ENCODE data around the gene ASPSCR1. TPM values are rescaled to one million over a fixed set of nuclear protein-coding genes. Genes with fewer than 3 reads are reported as not detected.

Gene ASPSCR1
- total RNA-seq, 1 donor from 2014 or later: 38.2 TPM

- intact Hi-C loops (cut with micrococcal nuclease): no loop called here
Measured at GRCh38 chr17:82011617-82012187, 34.3 kb downstream of the ASPSCR1 start.

DNA sequence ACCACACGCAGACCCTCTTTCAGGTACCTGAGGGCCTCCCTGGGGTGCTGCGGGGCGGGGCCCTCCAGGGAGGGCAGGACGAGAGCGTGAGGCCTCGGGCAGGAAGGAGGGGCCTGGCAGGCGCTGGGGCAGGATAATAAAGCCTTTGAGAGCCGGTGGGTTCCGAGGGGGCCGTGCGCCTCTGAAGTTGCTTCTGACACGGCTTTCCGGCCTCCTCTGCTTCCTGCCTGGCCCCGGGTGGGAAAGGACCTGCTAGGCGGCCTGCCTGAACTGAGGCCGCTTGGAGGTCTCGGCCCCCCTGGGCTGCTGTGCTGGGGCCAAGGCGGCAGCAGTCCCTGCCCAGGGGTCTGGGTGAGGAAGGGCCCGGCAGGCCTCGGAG, 34.8 kb downstream of the ASPSCR1 start:
- intact Hi-C loops (cut with micrococcal nuclease): no loop called here

DNA sequence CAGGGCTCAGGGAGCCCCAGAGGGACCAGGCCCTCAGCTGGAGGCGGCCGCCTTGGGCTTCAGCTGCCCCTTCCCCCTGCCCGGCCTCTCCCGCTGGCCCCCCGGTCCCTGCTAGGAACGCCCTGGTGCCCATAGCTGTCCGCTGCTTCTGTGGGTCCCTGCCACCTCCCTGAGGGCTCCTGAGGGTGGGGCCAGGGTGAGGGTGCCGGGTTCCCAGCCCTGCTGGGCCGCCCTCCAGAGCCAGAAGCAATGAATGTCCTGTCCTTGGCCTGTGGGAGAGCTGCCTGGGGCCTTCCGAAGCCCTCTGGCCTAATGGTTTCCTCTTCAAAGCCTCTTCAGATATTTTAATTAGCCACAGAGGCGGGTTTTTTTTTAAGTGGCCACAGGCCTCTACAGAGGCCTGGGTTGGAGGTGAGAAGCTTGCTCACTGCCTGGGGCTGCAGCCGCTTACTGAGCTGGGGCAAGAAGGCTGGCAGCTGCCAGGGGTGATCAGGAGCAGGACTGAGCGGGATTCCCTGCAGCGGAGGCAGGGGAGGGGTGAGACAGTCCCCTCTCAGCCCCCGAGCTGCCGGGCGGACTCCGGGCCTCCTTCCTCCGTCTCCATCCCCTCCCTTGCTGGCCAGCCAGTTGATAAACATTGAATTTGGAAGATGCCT, 35.3 kb downstream of the ASPSCR1 start:
- intact Hi-C loops (cut with micrococcal nuclease): no loop called here

GRCh38 chr17:82013341-82013740, 35.9 kb downstream of the ASPSCR1 start:
- intact Hi-C loops (cut with micrococcal nuclease): no loop called here

- intact Hi-C loops (cut with micrococcal nuclease): no loop called here
Measured at GRCh38 chr17:82013772-82014321, 36.4 kb downstream of the ASPSCR1 start.

DNA sequence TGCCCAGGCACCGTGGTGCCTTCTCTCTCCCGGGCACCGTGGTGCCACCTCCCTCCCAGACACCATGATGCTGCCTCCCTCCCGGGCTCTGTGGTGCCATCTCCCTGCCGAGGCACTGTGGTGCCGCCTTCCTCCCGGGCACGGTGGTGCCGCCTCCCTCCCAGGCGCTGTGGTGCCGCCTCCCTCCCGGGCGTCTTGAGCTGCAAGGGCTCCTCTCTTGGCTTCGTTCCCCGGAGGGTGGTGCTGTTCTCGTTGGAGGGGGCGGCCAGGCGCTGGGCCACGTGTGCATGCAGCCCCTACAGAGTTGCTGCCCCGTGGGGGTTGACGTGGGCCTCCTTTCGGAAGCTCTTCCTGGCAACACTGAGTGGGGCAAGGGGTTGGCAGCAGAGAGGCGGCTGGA, 37.0 kb downstream of the ASPSCR1 start:
- intact Hi-C loops (cut with micrococcal nuclease): no loop called here

DNA sequence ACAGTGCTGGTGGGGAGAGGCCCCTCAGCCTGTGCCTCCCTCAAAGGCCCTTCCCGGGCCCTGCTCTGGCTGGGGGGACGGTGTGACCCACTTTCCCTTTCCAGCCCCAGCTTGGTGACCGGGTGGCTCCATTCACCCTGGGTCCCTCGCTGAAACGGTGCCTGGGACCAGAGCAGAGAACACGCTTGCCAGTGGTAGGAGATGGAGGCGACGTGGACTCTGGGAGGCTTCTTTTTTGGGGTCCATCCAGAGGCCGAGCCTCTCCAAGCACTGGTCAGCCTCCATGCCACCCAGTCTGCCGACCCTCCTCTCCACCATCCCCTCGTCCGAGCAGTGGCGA, 37.5 kb downstream of the ASPSCR1 start:
- intact Hi-C loops (cut with micrococcal nuclease): no loop called here

- intact Hi-C loops (cut with micrococcal nuclease): no loop called here
Measured at GRCh38 chr17:82015311-82015971, 38.0 kb downstream of the ASPSCR1 start.

GRCh38 chr17:82016061-82016874, 38.8 kb downstream of the ASPSCR1 start:
- intact Hi-C loops (cut with micrococcal nuclease): no loop called here

- intact Hi-C loops (cut with micrococcal nuclease): no loop called here
Measured at GRCh38 chr17:82016875-82017459, 39.5 kb downstream of the ASPSCR1 start.

GRCh38 chr17:82017612-82018151, 40.3 kb downstream of the ASPSCR1 start:
- intact Hi-C loops (cut with micrococcal nuclease): no loop called here

GRCh38 chr17:82018152-82018988, 40.9 kb downstream of the ASPSCR1 start:
- intact Hi-C loops (cut with micrococcal nuclease): no loop called here

DNA sequence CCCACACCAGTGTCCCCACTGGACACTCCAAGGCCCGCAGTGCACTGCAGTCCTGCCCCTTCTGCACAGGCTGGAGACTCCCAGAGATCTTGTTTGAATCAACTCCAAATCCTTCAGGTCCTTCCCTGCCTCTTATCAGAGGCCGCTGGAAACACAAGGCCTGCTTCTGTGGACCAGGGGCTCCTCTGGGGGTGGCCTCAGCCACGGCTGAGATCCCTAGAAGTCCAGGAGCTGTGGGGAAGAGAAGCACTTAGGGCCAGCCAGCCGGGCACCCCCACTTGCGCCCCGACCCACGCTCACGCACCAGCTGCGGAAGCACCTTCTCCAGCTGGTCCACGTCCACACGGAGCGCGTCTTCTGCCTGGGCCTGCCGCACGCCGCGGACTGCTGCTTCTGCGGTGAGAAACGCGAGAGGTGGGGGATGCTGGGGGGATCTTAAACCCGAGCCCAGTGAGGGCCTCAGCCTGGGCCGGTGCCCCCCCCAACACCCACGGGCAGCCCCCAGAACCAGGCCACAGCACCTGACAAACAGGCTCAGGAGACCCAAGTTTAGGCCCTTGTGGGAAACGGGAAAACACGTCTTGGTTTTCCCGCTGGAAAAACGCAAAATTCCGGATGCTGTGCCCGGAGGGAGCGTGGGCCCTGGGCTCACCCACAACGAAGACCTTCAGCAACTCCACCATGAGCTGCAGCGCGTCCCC, 41.7 kb downstream of the ASPSCR1 start:
- intact Hi-C loops (cut with micrococcal nuclease): no loop called here

GRCh38 chr17:82019690-82020571, 42.5 kb downstream of the ASPSCR1 start:
- intact Hi-C loops (cut with micrococcal nuclease): loop anchor here (5.0 kb wide), 3 partner anchors 47 to 508 kb away; partner anchors contain the start of genes ACTG1, DUS1L and PCYT2

- intact Hi-C loops (cut with micrococcal nuclease): loop anchor here (1.0 to 5.0 kb wide), 4 partner anchors 47 to 508 kb away; partner anchors contain the start of genes ACTG1, DUS1L and PCYT2
Measured at GRCh38 chr17:82020572-82021106, 43.2 kb downstream of the ASPSCR1 start.

DNA sequence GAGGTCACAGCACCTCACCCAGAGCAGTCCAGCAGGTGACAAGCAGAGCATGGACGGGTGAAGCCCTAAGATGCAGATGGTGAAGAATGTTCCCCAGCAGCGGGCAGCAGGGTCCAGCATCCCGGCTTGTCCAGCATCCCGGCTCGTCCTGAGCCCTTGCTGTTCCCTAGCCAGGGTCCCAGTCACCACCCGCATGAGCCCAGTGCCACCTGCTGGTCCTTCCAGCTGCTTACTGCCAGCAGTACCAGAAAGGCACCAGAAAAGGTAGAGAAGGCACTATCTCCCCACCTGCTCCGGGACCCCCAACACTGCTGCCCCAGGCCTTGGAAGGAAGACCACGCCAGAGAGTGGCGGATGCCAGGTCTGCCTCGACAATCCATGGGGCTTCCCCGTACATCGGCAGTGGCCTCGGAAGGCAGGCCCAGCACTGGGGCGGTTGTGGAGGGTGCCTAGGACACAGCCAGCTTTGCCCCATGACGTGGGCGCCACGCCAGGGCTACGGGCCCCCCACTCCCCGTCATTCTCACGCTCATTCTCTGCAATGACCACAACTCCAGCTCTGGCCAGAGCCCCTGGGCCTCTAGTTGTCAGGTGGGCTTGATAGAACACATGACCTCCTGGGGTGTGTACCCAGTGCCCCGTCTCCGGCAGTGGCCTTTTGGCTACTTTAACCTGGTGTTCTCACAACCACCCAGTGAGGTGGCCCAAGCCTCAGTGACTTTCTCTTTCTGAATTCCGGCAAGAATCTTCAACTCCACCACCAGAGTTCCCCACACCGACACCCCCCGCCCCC, 43.9 kb downstream of the ASPSCR1 start:
- intact Hi-C loops (cut with micrococcal nuclease): loop anchor here (1.0 to 5.0 kb wide), 4 partner anchors 46 to 509 kb away; partner anchors contain the start of genes ACTG1, DUS1L and PCYT2

DNA sequence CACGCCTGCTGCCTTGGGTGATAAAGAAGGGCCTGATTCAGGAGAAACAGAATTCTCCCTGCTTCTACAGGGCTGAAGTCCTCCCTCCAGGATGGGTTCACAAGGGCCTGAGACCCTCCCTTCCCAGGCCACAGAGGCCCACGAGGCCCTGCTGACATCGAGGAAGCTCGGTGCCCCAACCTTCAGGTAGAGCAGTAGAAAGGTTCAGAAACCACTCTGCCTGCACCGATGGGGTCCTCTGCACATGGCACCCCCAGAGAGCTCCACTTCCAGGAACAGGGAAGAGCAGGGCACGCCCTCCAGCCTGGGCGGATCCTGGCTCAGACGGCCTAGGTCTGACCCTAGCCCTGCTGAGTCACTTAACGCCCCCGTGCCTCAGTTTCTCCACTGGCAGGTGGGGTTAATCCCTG, 44.5 kb downstream of the ASPSCR1 start:
- intact Hi-C loops (cut with micrococcal nuclease): loop anchor here (1.0 to 5.0 kb wide), 5 partner anchors 45 to 510 kb away; partner anchors contain the start of genes ACTG1, DUS1L and PCYT2

Measured in T-helper 1 cell treated with Interleukin-12 subunit alpha and Interleukin-12 subunit beta and Interleukin-4 antibody, amounts not matched to agents 30 ng/mL and 1 ng/mL, for 36 hours (primary cell).